Endothelial cell of umbilical vein (primary cell): ENCODE results near the gene CNTN1.

ENCODE experiments used
- CTCF ChIP-seq, 2 donors: IDR thresholded peaks; 1 replicate in 1 of 2; 2 replicates in 1 of 2; pipeline ENCODE4 v1.5.1; 2011; ENCODE audit warnings: low read length in 2 of 2, mild to moderate bottlenecking in 2 of 2, moderate library complexity in 2 of 2, control low read depth in 1 of 2, inconsistent platforms in 1 of 2, low read depth in 1 of 2; ENCODE audit not compliant: insufficient read depth in 1 of 2; ENCODE audit errors: extremely low read depth in 1 of 2
- EZH2 ChIP-seq: IDR thresholded peaks from 2 replicates; pipeline ENCODE4 v1.6.1; 2012; ENCODE audit warnings: borderline replicate concordance, low read depth, mild to moderate bottlenecking, moderate library complexity, low read length, inconsistent platforms; ENCODE audit not compliant: severe bottlenecking
- FOS ChIP-seq: IDR thresholded peaks from 2 replicates; pipeline ENCODE4 v1.6.1; 2011; ENCODE audit warnings: mild to moderate bottlenecking, low read length, moderate library complexity, borderline replicate concordance; ENCODE audit not compliant: insufficient read depth
- GATA2 ChIP-seq: IDR thresholded peaks from 2 replicates; pipeline ENCODE4 v1.7.0; 2011; ENCODE audit warnings: low read depth, mild to moderate bottlenecking, moderate library complexity, mixed read lengths, low read length; ENCODE audit not compliant: insufficient read length, insufficient read depth
- MYC ChIP-seq: IDR thresholded peaks from one replicate; pipeline ENCODE4 v1.6.1; 2011; ENCODE audit warnings: mild to moderate bottlenecking, low read depth, low read length
- POLR2A ChIP-seq: IDR thresholded peaks from 2 replicates; pipeline ENCODE4 v1.6.1; 2012; ENCODE audit warnings: low read depth, mild to moderate bottlenecking, control low read depth, low read length
- POLR2AphosphoS5 ChIP-seq: IDR thresholded peaks from 2 replicates; pipeline ENCODE4 v1.6.1; 2012; ENCODE audit warnings: low read depth, mild to moderate bottlenecking, control low read depth, low read length, moderate library complexity; ENCODE audit not compliant: insufficient read depth

- TF ChIP-seq MYC (no peak), CTCF (IDR thresholded peaks at IDR 0.05; ENCODE audit: extremely low read depth in 1 of 2, insufficient read depth in 1 of 2, low read depth in 1 of 2, low read length in 2 of 2) (no peak), POLR2A (no peak), EZH2 (no peak), GATA2 (no peak), POLR2AphosphoS5 (no peak), FOS (no peak)
These were observed 109.6 kb downstream of the CNTN1 start for GRCh38 chr12:40801861-40802260.
